MM.1S (cell line): ENCODE data around the gene BMP7.

Experiments used
- DNase-seq: peaks from one replicate; pipeline ENCODE4 v3.0.0-alpha.2; 2015
- H2AFZ ChIP-seq: fragments of 300-600 bp; sonication (generic); 2 replicates; pipeline ENCODE4 v1.6.0; 2016; ENCODE audit warnings: antibody characterized with exemption, low read length
- H3F3A ChIP-seq: fragments of 300-600 bp; sonication (generic); 2 replicates; pipeline ENCODE4 v1.6.1; 2016; ENCODE audit warnings: mild to moderate bottlenecking, antibody characterized with exemption, low read length, moderate library complexity, mixed read lengths; ENCODE audit not compliant: insufficient read depth
- H3K27ac ChIP-seq: fragments of 300-600 bp; sonication (generic); 2 replicates; pipeline ENCODE4 v1.5.1; 2016; ENCODE audit warnings: mild to moderate bottlenecking, low read length
- H3K27me3 ChIP-seq: fragments of 300-600 bp; sonication (generic); replicated peaks from 2 replicates; pipeline ENCODE4 v1.6.0; 2016; ENCODE audit warnings: low read length; ENCODE audit not compliant: insufficient read depth
- H3K36me3 ChIP-seq: fragments of 300-600 bp; sonication (generic); replicated peaks from 2 replicates; pipeline ENCODE4 v1.6.1; 2016; ENCODE audit warnings: mild to moderate bottlenecking, low read length, mixed read lengths; ENCODE audit not compliant: insufficient read depth
- H3K4me1 ChIP-seq: fragments of 300-600 bp; sonication (generic); 2 replicates; pipeline ENCODE4 v1.6.1; 2016; ENCODE audit warnings: low read length, mixed read lengths
- H3K4me2 ChIP-seq: fragments of 300-600 bp; sonication (generic); 2 replicates; pipeline ENCODE4 v1.6.0; 2016; ENCODE audit warnings: low read depth, low read length
- H3K4me3 ChIP-seq: fragments of 300-600 bp; sonication (generic); 2 replicates; pipeline ENCODE4 v1.5.1; 2016; ENCODE audit warnings: low read length, mixed read lengths
- H3K79me2 ChIP-seq: fragments of 300-600 bp; sonication (generic); 2 replicates; pipeline ENCODE4 v1.6.1; 2016; ENCODE audit warnings: mixed run types, low read length, mixed read lengths
- H3K9ac ChIP-seq: fragments of 300-600 bp; sonication (generic); 2 replicates; pipeline ENCODE4 v1.6.1; 2016; ENCODE audit warnings: low read length, mixed read lengths
- H3K9me2 ChIP-seq: fragments of 300-600 bp; sonication (generic); replicated peaks from 2 replicates; pipeline ENCODE4 v1.6.1; 2016; ENCODE audit warnings: mild to moderate bottlenecking, low read length, mixed read lengths; ENCODE audit not compliant: insufficient read depth
- H3K9me3 ChIP-seq: fragments of 300-600 bp; sonication (generic); replicated peaks from 2 replicates; pipeline ENCODE4 v1.6.1; 2016; ENCODE audit warnings: mild to moderate bottlenecking, low read length, mixed read lengths; ENCODE audit not compliant: insufficient read depth
- H4K20me1 ChIP-seq: fragments of 300-600 bp; sonication (generic); 2 replicates; pipeline ENCODE4 v1.6.1; 2016; ENCODE audit warnings: mild to moderate bottlenecking, low read length, moderate library complexity, mixed read lengths; ENCODE audit not compliant: insufficient read depth
- EZH2 ChIP-seq: fragments of 300-600 bp; sonication (generic); optimal IDR thresholded peaks from 2 replicates; pipeline ENCODE3; 2017; ENCODE audit warnings: low read depth, mild to moderate bottlenecking, antibody characterized with exemption, low read length, mixed read lengths
- EZH2phosphoT487 ChIP-seq: fragments of 300-600 bp; sonication (generic); IDR thresholded peaks from 2 replicates; pipeline ENCODE4 v1.6.1; 2018; ENCODE audit warnings: antibody characterized with exemption, low read length
- TF ChIP-seq, protein P1 (sequence below): fragments of 300-600 bp; sonication (generic); IDR thresholded peaks from 2 replicates; pipeline ENCODE4 v1.5.1; 2016; ENCODE audit warnings: antibody characterized with exemption, low read length, mixed read lengths

The BMP7 gene

DNA sequence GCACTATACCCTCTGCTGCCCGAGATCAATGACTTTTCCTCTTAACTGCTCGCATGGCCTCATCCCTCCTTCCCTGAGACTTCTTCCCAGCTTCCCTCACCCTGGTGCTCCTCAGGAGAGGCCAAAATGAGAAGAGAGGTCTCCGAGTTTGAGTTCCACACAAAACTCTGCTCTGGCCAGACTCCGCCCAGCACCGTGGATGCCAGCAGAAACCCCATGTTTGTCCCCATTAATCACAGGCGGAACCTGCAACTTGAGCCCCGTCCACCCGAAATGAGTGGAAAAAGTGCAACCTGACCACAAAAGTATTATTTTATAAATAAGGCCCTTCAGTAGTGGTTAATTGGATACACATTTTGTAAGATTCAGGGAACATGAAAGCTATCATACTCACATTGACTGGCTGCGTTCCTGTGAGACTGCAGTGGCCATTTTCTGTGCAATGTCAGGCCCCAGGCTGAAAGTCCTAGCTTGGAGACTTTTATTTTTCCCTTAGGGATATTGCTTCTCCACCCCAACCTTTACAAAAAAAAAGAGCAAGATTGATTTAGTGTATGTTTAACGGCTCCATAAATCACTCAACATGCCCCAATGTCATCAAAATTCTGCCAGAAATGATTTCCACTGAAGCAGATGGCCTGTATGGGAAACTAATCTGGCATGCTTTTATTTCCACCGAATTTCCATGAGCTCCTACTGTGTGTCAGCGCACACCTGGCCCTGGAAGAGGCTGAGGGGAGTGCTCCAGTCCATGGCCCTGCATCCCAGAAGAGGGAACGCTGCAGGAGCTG is 134.6 kb downstream of the BMP7 start:
- TF ChIP-seq EZH2phosphoT487 (no peak), EZH2 (no peak)
- TF ChIP-seq, protein P1, sequence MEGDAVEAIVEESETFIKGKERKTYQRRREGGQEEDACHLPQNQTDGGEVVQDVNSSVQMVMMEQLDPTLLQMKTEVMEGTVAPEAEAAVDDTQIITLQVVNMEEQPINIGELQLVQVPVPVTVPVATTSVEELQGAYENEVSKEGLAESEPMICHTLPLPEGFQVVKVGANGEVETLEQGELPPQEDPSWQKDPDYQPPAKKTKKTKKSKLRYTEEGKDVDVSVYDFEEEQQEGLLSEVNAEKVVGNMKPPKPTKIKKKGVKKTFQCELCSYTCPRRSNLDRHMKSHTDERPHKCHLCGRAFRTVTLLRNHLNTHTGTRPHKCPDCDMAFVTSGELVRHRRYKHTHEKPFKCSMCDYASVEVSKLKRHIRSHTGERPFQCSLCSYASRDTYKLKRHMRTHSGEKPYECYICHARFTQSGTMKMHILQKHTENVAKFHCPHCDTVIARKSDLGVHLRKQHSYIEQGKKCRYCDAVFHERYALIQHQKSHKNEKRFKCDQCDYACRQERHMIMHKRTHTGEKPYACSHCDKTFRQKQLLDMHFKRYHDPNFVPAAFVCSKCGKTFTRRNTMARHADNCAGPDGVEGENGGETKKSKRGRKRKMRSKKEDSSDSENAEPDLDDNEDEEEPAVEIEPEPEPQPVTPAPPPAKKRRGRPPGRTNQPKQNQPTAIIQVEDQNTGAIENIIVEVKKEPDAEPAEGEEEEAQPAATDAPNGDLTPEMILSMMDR = no peak
- Histone ChIP-seq H4K20me1 (no peaks in the 10 kb centered on the region), H3K9me3 (no peaks in the 10 kb centered on the region), H3K27me3 (peaks cover 3% of the 10 kb centered on the region; the same call in 1 of the 2 replicates), H2AFZ (no peak overlapping the region), H3K4me1 (no peaks in the 10 kb centered on the region), H3K4me3 (no peak overlapping the region), H3F3A (no peaks in the 10 kb centered on the region), H3K36me3 (no peaks in the 10 kb centered on the region), H3K9me2 (no peaks in the 10 kb centered on the region), H3K79me2 (no peaks in the 10 kb centered on the region), H3K9ac (no peak overlapping the region), H3K27ac (no peak overlapping the region), H3K4me2 (no peak overlapping the region)
- DNase-seq = no peak

DNA sequence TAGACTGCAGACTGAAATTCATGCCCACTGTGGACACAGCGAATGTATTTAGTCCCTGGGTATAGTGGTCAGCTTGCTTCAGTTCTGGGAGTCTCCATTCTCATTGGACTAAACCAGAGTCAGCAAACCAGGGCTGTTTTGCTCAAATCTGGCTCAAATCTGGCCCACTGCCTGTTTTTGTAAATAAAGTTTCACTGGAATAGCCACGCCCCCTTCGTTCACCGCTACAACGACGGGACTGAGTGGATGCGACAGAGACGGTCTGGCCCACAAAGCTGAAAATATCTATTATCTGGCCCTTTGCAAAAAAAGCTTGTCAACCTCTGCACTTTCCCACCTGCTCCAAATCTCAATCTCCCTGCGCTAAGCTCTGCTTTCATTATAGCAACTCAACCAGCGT is 135.4 kb downstream of the BMP7 start:
- Histone ChIP-seq H2AFZ (no peak overlapping the region), H3K27ac (no peak overlapping the region), H3K9me2 (no peaks in the 10 kb centered on the region), H3K4me2 (no peak overlapping the region), H3K4me3 (no peak overlapping the region), H3K9me3 (no peaks in the 10 kb centered on the region), H3K4me1 (no peaks in the 10 kb centered on the region; the same call in 1 of the 2 replicates), H3K79me2 (no peaks in the 10 kb centered on the region), H3K9ac (no peak overlapping the region), H3K27me3 (peaks cover 3% of the 10 kb centered on the region; the same call in 1 of the 2 replicates), H3K36me3 (no peaks in the 10 kb centered on the region), H3F3A (no peaks in the 10 kb centered on the region), H4K20me1 (no peaks in the 10 kb centered on the region)
- DNase-seq = no peak
- TF ChIP-seq EZH2phosphoT487 (no peak), EZH2 (no peak)
- TF ChIP-seq, protein P1 = no peak

DNA sequence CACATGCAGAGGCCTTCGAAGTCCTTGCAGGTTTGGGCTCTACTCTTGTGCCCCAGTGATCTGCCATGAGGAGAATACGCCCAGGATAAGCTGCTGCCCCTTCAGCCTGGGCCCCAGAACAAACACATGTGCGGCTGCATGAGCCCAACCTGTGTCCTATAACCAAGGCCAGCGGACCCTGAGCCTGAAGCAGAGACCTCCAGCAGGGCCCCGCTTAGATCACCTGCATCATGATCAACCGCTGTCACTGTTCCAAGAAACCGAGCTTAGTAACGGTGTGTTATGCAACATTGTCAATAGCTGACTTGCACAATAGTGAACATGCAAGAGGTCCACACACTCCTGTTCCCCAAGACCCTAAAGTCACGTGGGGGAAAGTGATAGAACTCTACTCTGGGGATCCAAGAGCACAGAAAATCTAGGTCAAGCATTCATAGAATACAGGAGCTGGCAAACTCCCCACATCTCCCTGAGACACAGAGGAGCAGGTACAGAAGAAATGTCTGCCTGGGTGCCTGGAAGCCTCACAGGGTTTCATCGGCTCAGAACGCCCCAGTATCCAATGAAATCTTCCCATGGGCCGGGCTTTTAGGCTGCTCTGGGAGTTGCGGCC is 136.2 kb downstream of the BMP7 start:
- Histone ChIP-seq H3F3A (no peaks in the 10 kb centered on the region), H3K4me1 (no peaks in the 10 kb centered on the region; the same call in 1 of the 2 replicates), H3K36me3 (no peaks in the 10 kb centered on the region), H3K27me3 (peaks cover 3% of the 10 kb centered on the region; the same call in 1 of the 2 replicates), H3K27ac (no peak overlapping the region), H3K4me2 (no peak overlapping the region), H4K20me1 (no peaks in the 10 kb centered on the region), H3K9me3 (no peaks in the 10 kb centered on the region), H2AFZ (no peak overlapping the region), H3K9ac (no peak overlapping the region), H3K79me2 (no peaks in the 10 kb centered on the region), H3K4me3 (no peak overlapping the region), H3K9me2 (no peaks in the 10 kb centered on the region)
- TF ChIP-seq EZH2phosphoT487 (no peak), EZH2 (no peak)
- TF ChIP-seq, protein P1 = no peak
- no peak for DNase-seq
